Measurements from ENCODE around the gene OR51Q1.

OR51Q1 gene

GRCh38 chr11:5421811-5422210 is at the start of gene OR51Q1:
OR51Q1 (plus strand) TSS chr11:5422111; CDS start chr11:5422201, 90 bp downstream.
- no peak for DNase-seq (ENCODE audit: extremely low read depth in 1 of 2, low read depth in 1 of 2)

- no peak for DNase-seq (ENCODE audit: extremely low read depth in 1 of 2, low read depth in 1 of 2)
These were observed 41.1 kb upstream of the OR51Q1 start for GRCh38 chr11:5380740-5381342.

GRCh38 chr11:5383576-5383975 is 38.3 kb upstream of the OR51Q1 start, which contains the start of gene OR51M1:
OR51M1 (plus strand) TSS chr11:5383812; CDS start chr11:5389399, 5,587 bp downstream.
- no peak for DNase-seq (ENCODE audit: extremely low read depth in 1 of 2, low read depth in 1 of 2)

GRCh38 chr11:5384335-5384734 is 37.6 kb upstream of the OR51Q1 start:
- DNase-seq (ENCODE audit: extremely low read depth in 1 of 2, low read depth in 1 of 2) = no peak

GRCh38 chr11:5390210-5390609 is 31.7 kb upstream of the OR51Q1 start:
- no peak for DNase-seq (ENCODE audit: extremely low read depth in 1 of 2, low read depth in 1 of 2)

- no peak for DNase-seq (ENCODE audit: extremely low read depth in 1 of 2, low read depth in 1 of 2)
These were observed 27.8 kb upstream of the OR51Q1 start for GRCh38 chr11:5394091-5394490.

GRCh38 chr11:5398936-5399335 is 23.0 kb upstream of the OR51Q1 start:
- DNase-seq (ENCODE audit: extremely low read depth in 1 of 2, low read depth in 1 of 2) = no peak

- no peak for DNase-seq (ENCODE audit: extremely low read depth in 1 of 2, low read depth in 1 of 2)
These were observed 16.7 kb upstream of the OR51Q1 start for GRCh38 chr11:5405173-5405572.

GRCh38 chr11:5420993-5421392 is 918 bp upstream of the OR51Q1 start:
- DNase-seq (ENCODE audit: extremely low read depth in 1 of 2, low read depth in 1 of 2) = no peak

GRCh38 chr11:5423131-5423530 is 1.2 kb downstream of the OR51Q1 start:
- DNase-seq (ENCODE audit: extremely low read depth in 1 of 2, low read depth in 1 of 2) = no peak

GRCh38 chr11:5441414-5441813 is 19.5 kb downstream of the OR51Q1 start, which contains the start of gene OR51I1:
OR51I1 (minus strand) TSS chr11:5441514; CDS start chr11:5441514, 0 bp downstream.
- no peak for DNase-seq (ENCODE audit: extremely low read depth in 1 of 2, low read depth in 1 of 2)

- DNase-seq (ENCODE audit: extremely low read depth in 1 of 2, low read depth in 1 of 2) = no peak
These were observed 22.0 kb downstream of the OR51Q1 start for GRCh38 chr11:5443835-5444393.

GRCh38 chr11:5449023-5449422 is 27.1 kb downstream of the OR51Q1 start, which contains the start of gene OR51I2:
OR51I2 (plus strand) TSS chr11:5449323; CDS start chr11:5453489, 4,166 bp downstream.
- DNase-seq (ENCODE audit: extremely low read depth in 1 of 2, low read depth in 1 of 2) = no peak

- no peak for DNase-seq (ENCODE audit: extremely low read depth in 1 of 2, low read depth in 1 of 2)
These were observed 27.5 kb downstream of the OR51Q1 start for GRCh38 chr11:5449432-5449831.

GRCh38 chr11:5460983-5461621 is 39.2 kb downstream of the OR51Q1 start:
- no peak for DNase-seq (ENCODE audit: extremely low read depth in 1 of 2, low read depth in 1 of 2)

- DNase-seq (ENCODE audit: extremely low read depth in 1 of 2, low read depth in 1 of 2) = no peak
These were observed 45.6 kb downstream of the OR51Q1 start for GRCh38 chr11:5467527-5467926.
